GM18907 (cell line): ENCODE results near the gene TMPRSS6.

Experiments used
- ATAC-seq: cut with Tn5 transposase; IDR thresholded peaks from one replicate; pipeline ENCODE4 v1.9.1; 2021; ENCODE audit warnings: mild to moderate bottlenecking, moderate library complexity; ENCODE audit not compliant: unreplicated experiment

The TMPRSS6 gene

GRCh38 chr22:37032535-37033460 lies 76.7 kb downstream of the TMPRSS6 start:
- ATAC-seq: no peak

GRCh38 chr22:37032134-37032534 lies 77.4 kb downstream of the TMPRSS6 start:
- no peak for ATAC-seq

DNA sequence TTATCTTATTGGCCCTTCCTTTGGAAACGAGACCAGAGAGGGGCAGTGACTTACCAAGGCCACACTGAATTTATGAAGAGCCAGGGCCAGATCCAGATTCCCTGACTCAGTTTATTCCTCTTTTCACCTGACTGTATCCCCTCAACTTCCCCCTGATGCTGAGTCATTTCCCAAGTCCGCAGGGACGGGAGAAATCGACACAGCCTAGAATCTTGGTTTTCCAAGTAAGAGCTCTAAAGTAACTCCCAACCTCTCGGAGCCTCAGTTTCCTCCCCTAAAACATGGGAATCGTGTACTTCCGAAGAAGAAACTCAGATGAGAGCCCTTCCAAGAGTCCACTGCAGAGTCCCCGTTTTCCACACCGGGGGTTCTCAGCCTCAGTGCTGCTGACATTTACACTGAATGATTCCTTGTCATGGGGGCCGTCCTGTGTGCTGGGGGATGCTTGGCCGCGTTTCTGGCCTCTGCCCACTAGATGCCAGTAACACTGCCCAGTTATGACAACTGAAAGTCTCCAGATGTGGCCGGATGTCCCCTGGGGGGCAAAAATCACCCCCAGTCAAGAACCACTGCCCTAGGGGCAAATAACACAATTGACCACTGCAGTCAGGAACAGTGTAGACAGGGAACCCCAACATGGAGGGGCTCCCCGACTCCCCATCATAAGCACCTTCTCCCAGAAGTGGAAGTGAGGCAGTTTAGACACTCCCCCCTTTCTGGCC lies 78.8 kb downstream of the TMPRSS6 start:
- ATAC-seq: no peak

DNA sequence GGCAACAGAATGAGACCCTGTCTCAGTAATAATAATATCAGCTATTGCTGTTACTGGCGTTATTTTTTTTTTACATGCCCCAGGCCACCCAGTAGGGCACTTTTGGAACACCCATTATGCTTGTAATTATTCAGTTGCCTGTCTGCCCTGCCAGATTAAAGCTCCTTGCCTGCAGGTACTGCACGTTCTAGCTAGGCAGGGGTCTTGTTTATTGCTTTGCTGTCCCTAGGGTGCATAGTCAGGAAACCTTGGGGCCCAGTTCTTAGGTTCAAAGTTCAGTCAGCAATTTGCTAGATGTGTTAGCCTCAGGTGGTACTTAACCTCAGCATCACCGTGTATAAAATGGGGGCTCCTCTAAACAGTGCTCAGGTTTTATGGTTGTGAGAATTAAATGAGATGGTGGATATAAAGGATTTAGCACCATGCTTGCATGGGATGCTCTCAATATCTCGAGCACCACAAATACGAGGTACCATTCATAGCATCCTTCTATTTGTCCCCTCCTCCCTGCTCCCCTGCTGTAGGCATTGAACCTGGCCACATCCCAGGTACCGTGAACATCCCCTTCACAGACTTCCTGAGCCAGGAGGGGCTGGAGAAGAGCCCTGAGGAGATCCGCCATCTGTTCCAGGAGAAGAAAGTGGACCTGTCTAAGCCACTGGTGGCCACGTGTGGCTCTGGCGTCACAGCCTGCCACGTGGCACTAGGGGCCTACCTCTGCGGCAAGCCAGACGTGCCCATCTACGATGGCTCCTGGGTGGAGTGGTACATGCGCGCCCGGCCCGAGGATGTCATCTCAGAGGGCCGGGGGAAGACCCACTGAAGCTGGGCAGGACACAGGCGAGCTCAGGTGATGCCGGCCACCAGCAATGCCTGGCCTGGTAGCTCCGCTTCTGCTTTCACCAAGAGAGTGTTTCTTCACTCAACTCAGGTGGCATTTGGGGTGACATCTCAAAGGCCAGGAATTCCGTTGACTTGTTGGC lies 80.5 kb downstream of the TMPRSS6 start:
- ATAC-seq: no peak

- no peak for ATAC-seq
Measured at GRCh38 chr22:37027556-37027955, 82.0 kb downstream of the TMPRSS6 start.

GRCh38 chr22:37026325-37026724 lies 83.2 kb downstream of the TMPRSS6 start:
- ATAC-seq: no peak

DNA sequence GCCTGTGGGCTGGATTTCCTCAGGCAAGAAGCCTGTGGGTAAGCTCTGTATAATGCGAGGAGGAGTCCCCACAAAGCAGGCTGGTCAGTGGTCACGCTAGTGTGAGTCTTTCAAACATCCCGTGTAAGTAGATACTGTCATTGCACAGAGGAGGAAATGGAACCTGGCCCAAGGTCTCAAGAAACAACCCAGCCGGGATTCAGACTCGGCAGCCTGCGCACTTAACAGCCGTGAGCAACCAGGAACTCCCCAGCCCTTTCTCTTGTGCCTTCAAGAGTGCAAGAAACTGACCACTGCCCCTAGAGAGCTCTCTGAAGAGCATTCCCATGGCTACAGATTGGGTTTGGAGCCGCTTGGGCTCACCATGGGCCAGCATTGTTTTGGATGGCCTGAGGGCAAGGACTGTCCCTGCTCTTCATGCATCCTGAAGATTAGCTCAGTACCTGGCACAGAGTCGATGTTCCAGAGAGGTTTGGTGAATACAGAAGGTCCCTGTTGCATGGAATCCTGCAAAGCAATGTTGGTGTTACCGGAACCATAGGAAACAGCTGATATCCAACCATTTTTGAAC lies 83.9 kb downstream of the TMPRSS6 start:
- no peak for ATAC-seq

- no peak for ATAC-seq
Measured at GRCh38 chr22:37024339-37025157, 85.0 kb downstream of the TMPRSS6 start.

GRCh38 chr22:37023743-37024338 lies 85.7 kb downstream of the TMPRSS6 start:
- no peak for ATAC-seq

GRCh38 chr22:37022483-37023337 lies 86.8 kb downstream of the TMPRSS6 start:
- ATAC-seq: no peak

DNA sequence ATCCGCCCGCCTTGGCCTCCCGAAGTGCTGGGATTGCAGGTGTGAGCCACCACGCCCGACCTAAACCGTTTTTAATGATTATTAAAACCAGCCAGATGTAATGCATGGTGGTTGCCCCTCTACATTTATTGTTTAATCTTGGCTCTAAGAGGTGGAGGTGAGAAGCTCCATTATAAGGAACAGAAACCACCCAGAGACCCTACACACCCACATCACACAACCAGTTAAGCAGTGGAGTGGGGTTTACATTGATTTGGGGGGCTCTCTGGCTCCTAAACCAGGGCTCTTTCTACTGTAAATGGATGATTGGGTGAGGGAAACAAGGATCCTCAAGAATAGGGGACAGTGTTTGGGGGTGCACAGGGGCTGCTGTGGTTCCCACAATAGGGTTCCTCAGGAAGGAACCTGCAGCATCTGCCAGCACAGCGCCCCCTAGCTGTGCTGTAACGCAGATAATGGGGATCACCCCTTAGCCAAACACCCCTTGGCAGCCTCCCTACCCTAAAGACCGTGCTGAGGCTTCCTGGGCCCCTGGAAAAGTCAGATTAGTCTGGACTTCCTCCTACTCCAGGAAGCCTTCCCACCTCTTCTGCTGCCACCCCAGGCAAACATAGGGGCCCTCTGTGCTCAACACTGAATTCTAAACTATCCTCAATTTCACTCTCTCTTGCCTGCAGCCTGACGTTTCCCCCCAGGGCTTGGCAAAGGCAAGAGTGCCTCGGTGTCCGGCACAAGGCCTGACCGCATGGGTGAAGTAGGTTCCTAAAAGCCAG lies 87.6 kb downstream of the TMPRSS6 start:
- ATAC-seq: no peak

DNA sequence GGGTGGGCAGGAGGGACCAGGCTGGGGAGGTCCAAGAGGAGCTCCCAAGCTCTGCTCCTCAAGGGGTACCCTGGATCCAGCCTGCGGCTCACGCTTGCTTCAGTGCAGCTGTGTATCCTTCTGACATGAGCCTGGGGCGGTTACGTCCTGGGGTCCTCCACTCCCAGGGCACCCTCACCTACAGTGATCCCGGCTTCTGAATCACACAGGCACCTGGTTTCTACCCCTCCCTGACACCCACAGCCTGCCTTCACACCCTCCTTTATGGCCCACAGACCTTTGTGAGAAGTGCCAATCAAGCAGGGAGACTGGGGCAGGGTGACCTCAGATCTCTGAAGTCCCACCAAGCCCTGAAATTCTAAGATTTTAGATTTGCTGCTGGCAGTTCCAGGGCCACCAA lies 88.5 kb downstream of the TMPRSS6 start:
- ATAC-seq: no peak

DNA sequence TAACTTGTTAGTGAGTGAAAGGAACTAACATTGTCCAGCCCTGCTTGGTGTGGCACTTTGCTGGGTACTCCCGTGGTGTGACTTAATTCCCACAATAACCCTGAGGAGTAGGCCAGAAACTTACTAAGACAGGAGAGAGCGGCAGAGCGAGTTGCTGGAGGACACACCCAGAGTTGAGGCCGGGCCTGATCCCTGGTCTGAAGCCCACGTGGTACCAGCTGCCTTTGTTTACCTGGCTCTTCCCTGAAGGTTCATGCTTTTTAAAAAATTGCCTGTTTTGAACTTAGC lies 89.4 kb downstream of the TMPRSS6 start:
- peak; percentile 2 for ATAC-seq

GRCh38 chr22:37019309-37020191 lies 90.0 kb downstream of the TMPRSS6 start, which contains the start of the genes MPST and TST:
Gene MPST, plus strand, starts transcription at chr22:37019742. Its CDS starts 95 bp downstream, at chr22:37019837.
Gene TST, minus strand, starts transcription at chr22:37019447. Its CDS starts 715 bp downstream, at chr22:37018732.
- ATAC-seq: peak; percentile 73

DNA sequence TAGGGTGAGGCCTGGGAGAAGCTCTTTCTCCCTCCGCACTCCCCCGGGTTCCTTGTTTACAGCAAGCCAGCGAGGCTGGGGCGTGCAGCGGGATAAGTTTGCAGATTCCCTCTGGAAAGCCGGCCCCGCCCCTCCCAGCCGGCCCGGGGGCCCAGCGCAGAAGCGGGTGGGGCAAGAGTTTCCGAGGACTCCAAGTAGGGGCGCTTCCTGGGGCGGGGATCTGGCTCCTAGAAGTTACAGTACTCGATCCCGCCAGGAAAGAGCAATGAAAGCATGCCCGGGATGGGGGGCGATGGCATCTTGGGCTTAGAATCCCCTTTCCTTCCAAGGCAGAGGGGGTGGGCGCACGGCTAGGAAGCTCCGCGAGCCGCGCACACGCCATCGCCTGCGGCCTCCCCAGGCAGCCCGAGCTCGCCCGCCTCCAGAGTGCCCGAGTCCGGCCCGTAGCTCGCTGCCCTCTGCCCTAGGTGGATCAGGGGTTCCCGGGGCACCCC lies 90.7 kb downstream of the TMPRSS6 start:
- peak; percentile 36 for ATAC-seq

DNA sequence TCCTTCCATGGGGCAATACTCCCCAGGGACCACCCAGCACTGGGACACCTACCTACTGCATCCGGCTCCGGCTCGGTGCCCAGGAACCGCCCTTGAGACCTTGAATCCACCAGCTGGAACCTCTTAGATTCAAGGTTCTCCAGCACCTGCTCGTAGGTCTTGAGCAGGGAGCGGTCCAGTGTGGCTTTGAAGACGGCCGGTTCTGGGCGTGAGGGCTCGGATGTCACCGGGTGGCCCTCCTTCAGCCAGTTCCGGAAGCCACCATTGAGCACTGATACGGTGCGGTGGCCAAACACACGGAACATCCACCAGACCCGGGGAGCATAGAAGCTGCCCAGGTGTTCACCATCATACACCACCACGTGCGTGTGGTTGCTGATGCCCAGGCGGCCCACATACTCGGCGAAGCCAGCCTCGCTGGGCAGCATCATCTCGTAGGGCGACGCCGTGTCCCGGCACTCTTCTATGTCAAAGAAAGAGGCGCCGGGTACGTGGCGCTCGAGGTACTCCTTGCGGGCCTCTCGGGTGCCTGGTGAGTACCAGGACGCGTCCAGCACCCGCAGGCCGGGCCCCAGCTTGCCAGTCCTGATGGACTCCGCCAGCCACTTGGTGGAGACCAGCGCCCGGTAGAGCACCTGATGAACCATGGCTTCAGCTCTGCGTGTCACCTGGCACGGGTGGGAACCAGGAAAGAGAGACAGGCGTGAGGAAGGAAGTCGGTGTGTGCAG lies 91.3 kb downstream of the TMPRSS6 start:
- no peak for ATAC-seq
